GM12892 (cell line): Measurements from ENCODE around the gene TNFRSF1B.

Experiments used
- POLR2A ChIP-seq: IDR thresholded peaks from 2 replicates; pipeline ENCODE4 v1.6.1; 2011; ENCODE audit warnings: low read depth, low read length, control low read depth
- POLR2AphosphoS5 ChIP-seq: IDR thresholded peaks from 2 replicates; pipeline ENCODE4 v1.6.1; 2011; ENCODE audit warnings: low read depth, low read length, control low read depth

GRCh38 chr1:12136916-12137610 is 29.7 kb upstream of the TNFRSF1B start:
- no peak for TF ChIP-seq POLR2A
- no peak for TF ChIP-seq POLR2AphosphoS5
